Measurements from ENCODE around the gene CREG1.

CREG1 gene

GRCh38 chr1:167514288-167514687 lies 39.3 kb downstream of the CREG1 start:
- no peak for TF ChIP-seq CTCF (IDR thresholded peaks at IDR 0.05)

GRCh38 chr1:167512046-167512654 lies 41.4 kb downstream of the CREG1 start:
- TF ChIP-seq CTCF (IDR thresholded peaks at IDR 0.05) = no peak

DNA sequence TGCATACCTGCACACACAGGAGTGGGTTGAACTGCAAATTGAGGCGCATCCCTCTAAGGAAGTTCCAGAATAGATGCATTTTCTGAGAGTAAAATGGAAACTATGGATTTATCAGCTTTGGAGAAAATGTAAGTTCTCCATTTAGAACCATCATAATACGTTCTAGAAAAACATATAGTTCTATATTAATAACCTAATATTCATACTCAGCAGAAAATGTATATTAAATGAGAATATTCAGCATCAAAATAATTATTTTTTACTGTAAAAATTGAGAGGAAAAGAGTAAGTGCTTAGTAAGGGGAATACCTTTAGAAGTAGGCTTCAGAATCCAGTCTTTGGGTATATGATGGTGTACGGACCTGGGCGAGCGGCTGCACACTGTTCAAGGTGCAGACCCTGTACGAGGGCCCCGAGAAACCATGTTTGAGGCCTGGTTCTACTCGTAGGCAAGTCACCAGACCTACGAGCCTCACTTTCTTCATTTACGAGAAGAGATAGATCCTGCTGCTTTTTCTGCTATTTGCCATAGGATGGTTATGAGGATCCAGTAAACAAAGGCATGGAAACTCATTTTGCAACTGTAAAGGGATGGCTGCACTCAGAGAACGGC lies 42.1 kb downstream of the CREG1 start:
- TF ChIP-seq CTCF (IDR thresholded peaks at IDR 0.05) = no peak

DNA sequence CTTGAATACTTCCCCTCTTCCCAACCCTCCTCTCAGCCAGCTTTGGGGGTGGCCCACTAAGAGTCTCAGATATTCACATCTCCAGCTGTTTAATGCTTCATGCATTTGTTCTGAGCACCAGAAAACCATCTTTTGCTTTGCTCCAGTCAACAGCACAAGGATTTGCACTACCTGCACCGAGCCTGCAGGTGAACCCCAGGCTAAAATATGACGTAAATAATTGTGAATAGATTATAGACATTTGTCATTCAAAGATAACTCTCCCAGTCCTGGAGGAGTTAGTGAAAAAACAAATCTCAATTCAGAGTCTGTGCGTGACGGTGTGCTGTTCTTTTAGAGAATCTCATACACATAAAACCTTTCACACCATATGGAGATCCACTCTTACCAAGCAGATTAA lies 42.7 kb downstream of the CREG1 start:
- TF ChIP-seq CTCF (IDR thresholded peaks at IDR 0.05) = no peak

DNA sequence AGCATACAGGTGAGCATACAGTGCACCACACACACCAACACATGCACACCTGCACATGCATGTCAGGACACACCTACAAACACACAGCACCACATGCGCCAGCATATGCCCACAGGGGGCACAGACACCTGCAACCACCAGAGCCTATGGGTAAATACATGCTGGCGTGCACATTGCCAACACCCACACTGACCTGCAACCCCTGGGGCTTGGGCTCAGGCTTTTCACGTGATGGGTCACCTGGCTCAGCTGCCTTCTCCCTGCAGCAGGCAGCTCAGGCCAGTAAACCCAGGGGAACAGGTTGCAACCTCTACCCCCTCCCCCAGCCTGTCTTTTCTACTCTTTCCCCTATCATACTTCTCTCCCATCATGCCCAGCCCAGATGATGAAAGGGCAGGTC lies 43.3 kb downstream of the CREG1 start:
- no peak for TF ChIP-seq CTCF (IDR thresholded peaks at IDR 0.05)

DNA sequence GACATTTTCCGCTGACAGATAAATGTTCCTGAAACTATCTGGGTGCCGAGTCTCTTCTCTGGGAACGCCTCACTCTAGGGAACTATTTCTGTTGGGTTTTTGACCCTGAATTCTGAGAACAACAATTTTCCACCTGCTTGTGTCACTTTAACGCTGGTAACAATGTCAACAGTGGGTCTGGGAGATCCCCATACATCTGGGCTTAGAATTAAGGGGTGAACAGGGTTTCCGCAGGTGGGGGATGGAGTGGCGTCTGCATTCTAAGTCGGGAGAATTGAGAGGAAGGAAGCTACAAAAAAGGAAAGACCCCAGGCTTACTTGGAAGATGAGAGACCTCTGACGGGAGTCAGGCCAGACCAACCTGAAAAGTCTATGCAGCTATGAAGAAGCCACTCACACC lies 44.0 kb downstream of the CREG1 start:
- no peak for TF ChIP-seq CTCF (IDR thresholded peaks at IDR 0.05)

GRCh38 chr1:167507719-167508118 lies 45.8 kb downstream of the CREG1 start:
- no peak for TF ChIP-seq CTCF (IDR thresholded peaks at IDR 0.05)

DNA sequence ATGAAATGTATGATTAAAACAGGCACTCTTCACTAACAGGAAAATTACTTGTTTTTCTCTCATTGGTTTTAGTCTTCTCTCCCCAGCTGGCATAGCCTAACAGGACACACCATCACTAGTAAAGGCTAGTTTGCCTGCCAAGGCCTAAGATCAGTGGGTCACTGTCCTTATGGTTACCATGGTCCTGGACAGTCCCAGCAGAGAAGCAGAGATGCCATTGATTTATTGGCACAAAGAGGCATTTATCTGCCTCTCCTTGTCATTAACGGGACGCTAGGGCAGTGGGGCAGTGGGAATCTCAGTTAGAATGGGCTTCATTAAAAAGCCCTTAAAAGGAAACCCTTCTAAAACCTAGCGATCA lies 49.1 kb downstream of the CREG1 start:
- TF ChIP-seq CTCF (IDR thresholded peaks at IDR 0.05) = no peak

All from LNCAP (cell line).